Kidney (tissue), 14 donors: ENCODE results near the gene SEZ6L. TPM values are rescaled to one million over a fixed set of nuclear protein-coding genes. Genes with fewer than 3 reads are reported as not detected.

ENCODE experiments used
- DNase-seq, 5 donors: peaks; one replicate each; pipeline ENCODE4 v3.0.0-alpha.2; 2013 to 2020
- FAIRE-seq: peaks from 2 replicates; lab custom pipeline; 2012; peaks lifted over from hg19 to GRCh38; lab: Jason Lieb, UNC
- H3K27ac ChIP-seq, 2 donors: one replicate each; pipeline ENCODE4 v1.7.0; 2013; ENCODE audit warnings: low read depth in 2 of 2, low read length in 2 of 2, inconsistent platforms in 1 of 2
- H3K27me3 ChIP-seq: one replicate; pipeline ENCODE4 v1.7.1; 2013; ENCODE audit warnings: low read length, inconsistent platforms; ENCODE audit not compliant: control insufficient read depth, insufficient read depth
- H3K36me3 ChIP-seq, 3 donors: one replicate each; pipeline versions ENCODE4 v1.7.0 to v1.7.1; 2013; ENCODE audit warnings: low read length in 3 of 3, control low read depth in 1 of 3, inconsistent platforms in 1 of 3; ENCODE audit not compliant: insufficient read depth in 3 of 3, control insufficient read depth in 2 of 3
- H3K4me1 ChIP-seq, 3 donors: one replicate each; pipeline versions ENCODE4 v1.7.0 to v1.7.1; 2013; ENCODE audit warnings: low read length in 3 of 3, inconsistent platforms in 1 of 3, low read depth in 1 of 3; ENCODE audit not compliant: control insufficient read depth in 2 of 3, insufficient read depth in 2 of 3
- H3K4me3 ChIP-seq, 3 donors: one replicate each; pipeline versions ENCODE4 v1.7.0 to v1.8.1; 2013; ENCODE audit warnings: low read length in 3 of 3, control low read depth in 1 of 3, inconsistent platforms in 1 of 3
- H3K9ac ChIP-seq, 3 donors: one replicate each; pipeline versions ENCODE4 v1.7.0 to v1.7.1; 2013; ENCODE audit warnings: low read length in 3 of 3, control low read depth in 1 of 3, inconsistent platforms in 1 of 3
- H3K9me3 ChIP-seq, 3 donors: one replicate each; pipeline versions ENCODE4 v1.7.0 to v1.7.1; 2013; ENCODE audit warnings: low read length in 3 of 3, control low read depth in 1 of 3, inconsistent platforms in 1 of 3; ENCODE audit not compliant: control insufficient read depth in 2 of 3, insufficient read depth in 1 of 3
- CTCF ChIP-seq: IDR thresholded peaks from 3 replicates; pipeline ENCODE4 v1.5.1; 2012; ENCODE audit warnings: mild to moderate bottlenecking, moderate library complexity, borderline replicate concordance; ENCODE audit not compliant: insufficient read depth; ENCODE audit errors: extremely low read depth
- intact Hi-C: fragments of 100-400 bp; cut with DNase I; formaldehyde crosslinking; loops from one replicate; pipeline ENCODE4 v1.11.1; 2022
- polyA plus RNA-seq: library from polyadenylated mRNA; stranded (reverse); fragments of 350-450 nt; fragmentation: Illumina TruSeq; extraction: RNeasy Lipid Tissue Mini Kit (QIAGEN cat#74804); gene quantifications from one replicate; pipeline ENCODE4 v1.2.3, GENCODE V29; 2014; ENCODE audit warnings: low read depth, low replicate concordance; ENCODE audit not compliant: insufficient read depth
- total RNA-seq: library from RNA; stranded (reverse); fragmentation: NEBNext Ultra II Directional; extraction: Animal tissue kit (Norgen Biotek cat#: 25700); gene quantifications from one replicate; pipeline ENCODE4 v1.2.1, GENCODE V29; 2021
- donor health status: control.
- donor health status: control.
- donor health status: control.
- donor health status: control.
- donor health status: control.
- donor health status: DM: yes; HTN: yes; CAD: no.
- donor health status: Normal renal cell carcinoma (clear cell type).

The SEZ6L gene
- total and polyA plus RNA-seq, 2 donors from 2014 or later, result 0.09 to 0.19 TPM

DNA sequence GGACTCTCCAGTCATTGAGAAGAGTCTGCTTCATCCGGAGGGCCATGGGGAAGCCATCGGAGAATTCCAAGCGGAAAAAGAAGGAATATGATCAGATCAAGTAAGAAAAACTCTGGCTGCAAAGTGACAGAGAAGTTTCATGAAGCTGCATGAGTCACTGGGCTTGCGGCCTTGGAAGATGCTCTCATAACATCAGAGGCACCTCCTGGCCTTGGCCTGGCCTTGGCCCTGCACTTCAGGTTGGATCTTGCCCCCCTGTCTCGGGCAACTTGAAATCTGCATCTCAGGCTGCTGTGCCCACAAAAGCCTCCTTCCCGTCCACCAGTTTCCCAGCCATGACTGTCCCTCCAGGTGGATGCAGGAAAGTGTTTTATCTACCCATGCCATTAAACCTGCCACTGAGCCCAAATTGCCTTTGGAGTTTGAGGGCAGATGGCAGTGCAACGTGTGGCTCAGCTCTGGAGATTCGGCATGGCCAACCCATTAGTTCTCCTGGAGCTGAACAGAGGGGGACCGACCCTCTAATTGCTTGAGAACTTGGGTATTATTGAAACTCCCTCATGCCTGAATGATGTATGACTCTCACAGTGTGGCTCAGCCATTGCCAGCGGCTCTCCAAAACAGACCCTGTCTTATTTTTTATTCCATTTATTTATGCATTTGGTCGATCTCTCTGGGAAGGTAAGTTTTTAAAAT, 66.7 kb downstream of the SEZ6L start:
- FAIRE-seq, result no peak
- intact Hi-C loops, result no loop called here
- no peak for DNase-seq
- no peak overlapping the region for H3K4me3 ChIP-seq
- no peak for TF ChIP-seq CTCF
- H3K9ac ChIP-seq, result no peak overlapping the region
- no peaks in the 10 kb centered on the region for H3K4me1 ChIP-seq
- no peaks in the 10 kb centered on the region for H3K9me3 ChIP-seq
- no peak overlapping the region for H3K27ac ChIP-seq
- H3K36me3 ChIP-seq, result no peaks in the 10 kb centered on the region
- H3K27me3 ChIP-seq, result no peaks in the 10 kb centered on the region

GRCh38 chr22:26236991-26237390, 67.7 kb downstream of the SEZ6L start:
- FAIRE-seq (no peak), DNase-seq (no peak)
- Histone ChIP-seq H3K27ac (no peak overlapping the region), H3K4me1 (no peaks in the 10 kb centered on the region), H3K4me3 (no peak overlapping the region), H3K27me3 (no peaks in the 10 kb centered on the region), H3K9ac (no peak overlapping the region), H3K9me3 (no peaks in the 10 kb centered on the region), H3K36me3 (no peaks in the 10 kb centered on the region)
- intact Hi-C loops, result no loop called here
- TF ChIP-seq CTCF, result no peak

DNA sequence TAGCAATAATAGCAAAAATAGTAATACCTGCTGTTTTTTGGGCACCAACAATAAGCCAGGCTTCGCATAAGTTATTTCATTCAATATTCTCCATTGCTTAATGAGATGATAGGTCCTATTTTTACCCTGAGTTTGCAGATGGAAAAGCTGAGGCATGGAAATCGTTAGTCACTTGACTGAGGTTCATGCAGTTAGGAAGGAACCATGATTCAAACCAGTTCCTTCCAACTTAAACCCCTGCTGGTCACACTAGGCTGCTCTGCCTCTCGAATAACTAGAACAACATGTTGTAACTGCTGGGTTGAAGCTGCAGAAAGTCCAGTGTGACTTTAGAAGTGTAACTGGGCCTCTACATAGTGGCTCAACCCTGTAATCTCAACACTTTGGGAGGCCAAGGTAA, 69.3 kb downstream of the SEZ6L start:
- H3K9me3 ChIP-seq, result no peaks in the 10 kb centered on the region
- no peaks in the 10 kb centered on the region for H3K4me1 ChIP-seq
- H3K27me3 ChIP-seq, result no peaks in the 10 kb centered on the region
- H3K27ac ChIP-seq, result no peak overlapping the region
- H3K4me3 ChIP-seq, result no peak overlapping the region
- no peaks in the 10 kb centered on the region for H3K36me3 ChIP-seq
- intact Hi-C loops, result no loop called here
- DNase-seq (no peak), FAIRE-seq (no peak)
- no peak overlapping the region for H3K9ac ChIP-seq
- no peak for TF ChIP-seq CTCF

DNA sequence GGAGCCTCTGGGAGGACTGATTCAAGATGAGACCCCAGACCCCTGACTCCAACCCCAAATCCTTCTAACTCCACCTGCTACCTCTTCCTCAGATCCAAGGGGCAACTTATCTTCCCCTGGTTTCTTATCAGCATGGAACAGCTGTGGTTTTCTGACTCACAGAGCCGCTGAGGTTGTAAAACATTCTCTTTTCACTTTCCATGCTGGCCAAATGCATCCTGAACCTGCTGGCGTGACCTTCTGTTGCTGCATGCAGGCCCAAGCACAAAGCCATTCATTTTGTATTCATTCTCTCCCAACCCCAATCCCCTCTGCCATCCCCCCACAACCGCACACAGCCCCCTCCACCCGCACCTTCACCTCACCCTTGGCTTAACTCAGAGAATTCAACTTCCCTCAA, 70.3 kb downstream of the SEZ6L start:
- intact Hi-C loops, result no loop called here
- H3K36me3 ChIP-seq, result no peaks in the 10 kb centered on the region
- H3K27ac ChIP-seq, result no peak overlapping the region
- H3K9ac ChIP-seq, result no peak overlapping the region
- no peak for DNase-seq
- H3K4me1 ChIP-seq, result no peaks in the 10 kb centered on the region
- TF ChIP-seq CTCF, result no peak
- FAIRE-seq, result no peak
- H3K4me3 ChIP-seq, result no peak overlapping the region
- H3K9me3 ChIP-seq, result no peaks in the 10 kb centered on the region
- no peaks in the 10 kb centered on the region for H3K27me3 ChIP-seq
